Astrocyte (in vitro differentiated cells and primary cell): ENCODE results near the gene NCOA7.

ENCODE experiments used
- EZH2 ChIP-seq: IDR thresholded peaks from 2 replicates; pipeline ENCODE4 v1.6.1; 2012; ENCODE audit warnings: mild to moderate bottlenecking, low read length, inconsistent platforms; ENCODE audit not compliant: insufficient read depth
- TF ChIP-seq, protein P1 (sequence below): IDR thresholded peaks from 2 replicates; pipeline ENCODE4 v1.5.1; 2011; ENCODE audit warnings: low read depth, mild to moderate bottlenecking, inconsistent platforms, low read length, moderate library complexity; ENCODE audit not compliant: insufficient read depth

DNA sequence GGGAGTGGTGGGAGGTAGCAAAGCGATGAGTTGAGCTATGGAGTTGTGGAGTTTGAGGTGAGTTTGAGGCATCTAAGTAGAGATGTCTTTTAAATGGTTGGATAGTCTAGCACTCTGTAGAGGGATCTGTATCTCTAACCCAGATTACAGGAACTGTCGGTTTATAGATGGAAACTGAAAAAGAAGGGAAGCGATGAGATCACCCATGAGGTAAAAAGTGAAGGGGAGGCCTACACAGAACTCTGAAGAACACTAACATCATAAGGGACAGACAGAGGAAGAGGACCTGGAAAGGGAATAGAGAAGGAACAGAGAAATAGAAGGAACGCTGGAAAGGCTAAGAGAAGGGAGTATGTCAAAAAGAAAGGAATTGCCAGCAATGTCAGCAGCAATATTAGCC lies 168.3 kb downstream of the NCOA7 start:
- TF ChIP-seq, protein P1, sequence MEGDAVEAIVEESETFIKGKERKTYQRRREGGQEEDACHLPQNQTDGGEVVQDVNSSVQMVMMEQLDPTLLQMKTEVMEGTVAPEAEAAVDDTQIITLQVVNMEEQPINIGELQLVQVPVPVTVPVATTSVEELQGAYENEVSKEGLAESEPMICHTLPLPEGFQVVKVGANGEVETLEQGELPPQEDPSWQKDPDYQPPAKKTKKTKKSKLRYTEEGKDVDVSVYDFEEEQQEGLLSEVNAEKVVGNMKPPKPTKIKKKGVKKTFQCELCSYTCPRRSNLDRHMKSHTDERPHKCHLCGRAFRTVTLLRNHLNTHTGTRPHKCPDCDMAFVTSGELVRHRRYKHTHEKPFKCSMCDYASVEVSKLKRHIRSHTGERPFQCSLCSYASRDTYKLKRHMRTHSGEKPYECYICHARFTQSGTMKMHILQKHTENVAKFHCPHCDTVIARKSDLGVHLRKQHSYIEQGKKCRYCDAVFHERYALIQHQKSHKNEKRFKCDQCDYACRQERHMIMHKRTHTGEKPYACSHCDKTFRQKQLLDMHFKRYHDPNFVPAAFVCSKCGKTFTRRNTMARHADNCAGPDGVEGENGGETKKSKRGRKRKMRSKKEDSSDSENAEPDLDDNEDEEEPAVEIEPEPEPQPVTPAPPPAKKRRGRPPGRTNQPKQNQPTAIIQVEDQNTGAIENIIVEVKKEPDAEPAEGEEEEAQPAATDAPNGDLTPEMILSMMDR = no peak
- TF ChIP-seq EZH2 = no peak
